Breast epithelium (tissue), 4 donors: Measurements from ENCODE around the gene CD72. TPM values are rescaled to one million over a fixed set of nuclear protein-coding genes. Genes with fewer than 3 reads are reported as not detected.

ENCODE experiments used
- DNase-seq, 2 donors: peaks; one replicate each; pipeline ENCODE4 v3.0.0-alpha.2; 2019; ENCODE audit warnings: low spot score in 2 of 2
- H3K27ac ChIP-seq, 2 donors: fragments of 200-600 bp; sonication (generic) in 1 of 2; one replicate each; pipeline ENCODE4 v1.5.1; 2016 to 2019; ENCODE audit warnings: mild to moderate bottlenecking in 1 of 2
- H3K27me3 ChIP-seq, 2 donors: fragments of 200-600 bp; sonication (generic) in 1 of 2; one replicate each; pipeline versions ENCODE4 v1.5.1 to v1.6.0; 2017 to 2019; ENCODE audit warnings: control low read depth in 1 of 2, mild to moderate bottlenecking in 1 of 2
- H3K36me3 ChIP-seq: fragments of 200-600 bp; one replicate; pipeline ENCODE4 v1.5.1; 2019
- H3K4me1 ChIP-seq, 2 donors: fragments of 200-600 bp; sonication (generic); one replicate each; pipeline ENCODE4 v1.5.1; 2016 to 2019; ENCODE audit warnings: control low read depth in 1 of 2
- H3K4me3 ChIP-seq, 3 donors: fragments of 200-600 bp; sonication (generic); 1 replicate in 2 of 3; 2 replicates in 1 of 3; pipeline ENCODE4 v1.5.1; 2016 to 2019; ENCODE audit warnings: mild to moderate bottlenecking in 3 of 3, moderate library complexity in 2 of 3
- H3K9me3 ChIP-seq, 2 donors: fragments of 200-600 bp; sonication (generic) in 1 of 2; one replicate each; pipeline ENCODE4 v1.5.1; 2016 to 2019; ENCODE audit warnings: control low read depth in 1 of 2
- POLR2A ChIP-seq: fragments of 450-650 bp; IDR thresholded peaks from one replicate; pipeline ENCODE4 v1.6.1; 2016; ENCODE audit warnings: antibody characterized with exemption, mild to moderate bottlenecking, moderate library complexity
- POLR2AphosphoS5 ChIP-seq, 3 donors: sonication (generic); formaldehyde crosslinking; IDR thresholded peaks; one replicate each; pipeline ENCODE4 v1.6.1; 2017; ENCODE audit warnings: antibody characterized with exemption in 3 of 3
- intact Hi-C: fragments of 100-400 bp; cut with DNase I; formaldehyde crosslinking; loops from one replicate; pipeline ENCODE4 v1.15.1; 2023; ENCODE audit warnings: low total_unique reads
- total RNA-seq, 3 donors: library from RNA; depleted of rRNA; stranded (reverse); fragments of >200 nt; gene quantifications; one replicate each; pipeline ENCODE4 v1.1.0, GENCODE V29; 2016
- TF ChIP-seq, protein P1 (sequence below), 3 donors: fragments of 450-650 bp; IDR thresholded peaks; one replicate each; pipeline ENCODE4 v1.5.1; 2016 to 2017; ENCODE audit warnings: antibody characterized with exemption in 3 of 3, mild to moderate bottlenecking in 3 of 3, moderate library complexity in 3 of 3

CD72 gene
- total RNA-seq, 3 donors from 2014 or later, result 3.6 to 6.4 (median 5.1) TPM

DNA sequence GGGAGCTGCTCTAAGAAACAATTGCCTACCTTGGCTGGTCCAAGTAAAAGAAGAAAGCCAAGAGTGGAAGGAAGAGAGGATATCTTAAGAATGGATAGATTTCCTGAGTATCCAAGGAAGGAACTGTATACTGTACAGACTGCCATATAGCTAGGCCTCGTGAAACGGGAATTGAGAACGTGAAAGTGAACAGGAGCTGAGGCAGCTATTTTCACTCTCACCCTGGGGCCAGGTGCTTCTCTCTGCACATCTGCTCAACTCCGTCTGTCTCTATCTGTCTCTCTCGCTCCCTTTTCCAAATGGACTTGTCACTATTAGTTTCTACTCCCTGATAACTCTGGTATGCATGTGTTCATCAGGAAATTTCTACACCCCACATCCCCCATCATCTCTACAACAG lies 49.0 kb downstream of the CD72 start:
- H3K27ac ChIP-seq, result no peak overlapping the region
- no peak for DNase-seq
- TF ChIP-seq POLR2AphosphoS5 (IDR thresholded peaks at IDR 0.05), result no peak
- TF ChIP-seq POLR2A, result no peak
- TF ChIP-seq, protein P1, sequence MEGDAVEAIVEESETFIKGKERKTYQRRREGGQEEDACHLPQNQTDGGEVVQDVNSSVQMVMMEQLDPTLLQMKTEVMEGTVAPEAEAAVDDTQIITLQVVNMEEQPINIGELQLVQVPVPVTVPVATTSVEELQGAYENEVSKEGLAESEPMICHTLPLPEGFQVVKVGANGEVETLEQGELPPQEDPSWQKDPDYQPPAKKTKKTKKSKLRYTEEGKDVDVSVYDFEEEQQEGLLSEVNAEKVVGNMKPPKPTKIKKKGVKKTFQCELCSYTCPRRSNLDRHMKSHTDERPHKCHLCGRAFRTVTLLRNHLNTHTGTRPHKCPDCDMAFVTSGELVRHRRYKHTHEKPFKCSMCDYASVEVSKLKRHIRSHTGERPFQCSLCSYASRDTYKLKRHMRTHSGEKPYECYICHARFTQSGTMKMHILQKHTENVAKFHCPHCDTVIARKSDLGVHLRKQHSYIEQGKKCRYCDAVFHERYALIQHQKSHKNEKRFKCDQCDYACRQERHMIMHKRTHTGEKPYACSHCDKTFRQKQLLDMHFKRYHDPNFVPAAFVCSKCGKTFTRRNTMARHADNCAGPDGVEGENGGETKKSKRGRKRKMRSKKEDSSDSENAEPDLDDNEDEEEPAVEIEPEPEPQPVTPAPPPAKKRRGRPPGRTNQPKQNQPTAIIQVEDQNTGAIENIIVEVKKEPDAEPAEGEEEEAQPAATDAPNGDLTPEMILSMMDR (IDR thresholded peaks at IDR 0.05), result no peak
- H3K27me3 ChIP-seq, result no peaks in the 10 kb centered on the region
- no peaks in the 10 kb centered on the region for H3K9me3 ChIP-seq
- no peaks in the 10 kb centered on the region for H3K4me1 ChIP-seq
- intact Hi-C loops, result no loop called here
- no peak overlapping the region for H3K4me3 ChIP-seq
- no peaks in the 10 kb centered on the region for H3K36me3 ChIP-seq

DNA sequence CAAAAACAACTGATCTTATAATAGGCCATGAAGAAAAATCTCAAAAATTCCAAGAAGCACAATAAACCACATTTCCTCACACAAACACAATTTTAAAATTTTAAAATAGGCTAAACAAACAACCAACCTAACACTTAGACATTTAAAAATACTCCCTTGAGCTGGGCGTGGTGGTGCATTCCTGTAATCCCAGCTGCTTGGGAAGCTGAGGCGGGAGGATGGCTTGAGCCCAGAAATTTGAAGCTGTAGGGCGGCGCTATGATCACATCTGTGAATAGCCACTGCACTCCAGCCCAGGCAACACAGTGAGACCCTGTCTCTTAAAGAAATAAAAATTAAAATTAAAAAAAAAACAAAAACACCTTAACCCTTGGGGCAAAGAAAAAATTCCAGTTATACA lies 50.0 kb downstream of the CD72 start:
- intact Hi-C loops, result no loop called here
- no peaks in the 10 kb centered on the region for H3K27me3 ChIP-seq
- H3K9me3 ChIP-seq, result no peaks in the 10 kb centered on the region
- no peak for DNase-seq
- H3K36me3 ChIP-seq, result no peaks in the 10 kb centered on the region
- TF ChIP-seq POLR2AphosphoS5 (IDR thresholded peaks at IDR 0.05) (no peak), POLR2A (no peak)
- TF ChIP-seq, protein P1 (IDR thresholded peaks at IDR 0.05), result no peak
- H3K4me1 ChIP-seq, result no peaks in the 10 kb centered on the region
- no peak overlapping the region for H3K27ac ChIP-seq
- no peak overlapping the region for H3K4me3 ChIP-seq

DNA sequence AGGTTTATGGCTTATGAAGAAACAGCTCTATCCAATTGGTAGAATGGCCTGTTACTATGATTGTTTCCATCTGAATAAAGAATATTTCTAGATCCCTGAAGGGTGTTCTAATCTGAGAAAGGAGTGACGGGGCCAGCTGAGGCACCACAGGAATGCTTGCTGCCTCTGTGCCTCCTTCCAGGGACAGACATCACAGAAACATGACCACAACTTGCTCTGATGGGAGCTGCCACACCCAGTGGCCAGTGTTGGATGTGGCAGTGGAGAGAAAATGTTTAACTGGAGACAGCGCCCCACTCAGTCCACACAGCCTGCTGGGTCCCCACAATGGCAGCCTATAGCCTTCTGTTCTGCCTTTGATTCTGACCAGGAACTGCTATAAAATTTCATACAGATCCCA lies 51.8 kb downstream of the CD72 start:
- intact Hi-C loops, result no loop called here
- TF ChIP-seq POLR2AphosphoS5 (IDR thresholded peaks at IDR 0.05), result no peak
- no peak for TF ChIP-seq POLR2A
- TF ChIP-seq, protein P1 (IDR thresholded peaks at IDR 0.05), result no peak
- H3K27me3 ChIP-seq, result no peaks in the 10 kb centered on the region
- no peak overlapping the region for H3K4me3 ChIP-seq
- no peak for DNase-seq
- H3K4me1 ChIP-seq, result no peaks in the 10 kb centered on the region
- no peaks in the 10 kb centered on the region for H3K36me3 ChIP-seq
- no peak overlapping the region for H3K27ac ChIP-seq
- H3K9me3 ChIP-seq, result no peaks in the 10 kb centered on the region

DNA sequence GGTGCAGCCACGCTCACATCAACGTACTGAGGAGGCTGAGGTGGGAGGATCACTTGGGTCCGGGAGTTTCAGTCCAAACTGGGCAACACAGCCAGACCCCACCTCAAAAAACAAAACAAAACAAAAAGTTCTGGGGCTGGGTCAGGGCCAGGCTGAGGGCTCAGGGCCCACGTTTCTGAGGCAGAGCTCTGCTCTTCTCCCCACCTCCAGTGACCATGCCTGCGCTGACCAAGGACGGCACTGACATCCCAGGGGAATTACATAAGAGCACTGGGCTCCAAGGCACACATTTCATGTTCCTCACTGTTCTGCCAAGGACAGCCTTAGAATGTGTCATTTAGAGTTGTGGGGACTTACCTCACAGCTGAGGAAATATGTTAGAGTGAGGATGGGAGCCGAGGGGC lies 53.6 kb downstream of the CD72 start:
- peak overlapping the region; percentile 79 to 89 for H3K27ac ChIP-seq
- DNase-seq, result no peak
- intact Hi-C loops, result no loop called here

DNA sequence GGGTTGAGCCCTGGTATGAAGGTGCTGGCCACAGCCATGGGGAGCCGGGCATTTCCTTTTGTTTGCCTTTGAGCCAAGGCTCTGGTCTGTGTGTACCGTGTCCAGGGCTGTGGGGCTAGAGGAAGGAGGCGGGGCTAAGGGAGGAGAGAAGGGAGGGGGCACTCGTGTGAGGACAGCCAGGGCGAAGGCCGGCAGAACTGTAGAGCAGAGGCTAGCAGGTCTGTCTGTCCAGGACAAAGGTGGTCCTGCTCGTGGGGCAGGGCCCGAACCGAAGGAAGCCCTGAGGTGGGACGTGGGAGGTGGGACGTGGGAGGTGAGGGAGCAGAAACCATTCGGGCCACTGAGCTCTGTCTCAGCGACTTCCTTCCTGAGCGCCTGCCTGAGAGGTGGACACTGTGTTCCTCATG lies 54.4 kb downstream of the CD72 start:
- Histone ChIP-seq H3K4me1 (no peaks in the 10 kb centered on the region), H3K4me3 (peak overlapping the region in 2 of 3 donors; percentile 32 to 57), H3K36me3 (no peaks in the 10 kb centered on the region), H3K9me3 (no peaks in the 10 kb centered on the region), H3K27me3 (no peaks in the 10 kb centered on the region), H3K27ac (peak overlapping the region; percentile 79 to 89)
- intact Hi-C loops, result no loop called here
- DNase-seq, result peak in 1 of 2 donors; percentile 30
- TF ChIP-seq, protein P1 (IDR thresholded peaks at IDR 0.05), result no peak
- TF ChIP-seq POLR2AphosphoS5 (IDR thresholded peaks at IDR 0.05) (peak in 1 of 3 donors; percentile 19), POLR2A (no peak)

More for the DNA sequence above, 53.6 kb downstream of the CD72 start:
- no peak overlapping the region for H3K4me3 ChIP-seq
- no peaks in the 10 kb centered on the region for H3K36me3 ChIP-seq
- TF ChIP-seq POLR2AphosphoS5 (IDR thresholded peaks at IDR 0.05), result peak in 2 of 3 donors; percentile 59 to 75
- TF ChIP-seq, protein P1 (IDR thresholded peaks at IDR 0.05), result no peak
- no peak for TF ChIP-seq POLR2A
- no peaks in the 10 kb centered on the region for H3K4me1 ChIP-seq
- H3K9me3 ChIP-seq, result no peaks in the 10 kb centered on the region
- H3K27me3 ChIP-seq, result no peaks in the 10 kb centered on the region
